GM23338 (cell line): ENCODE measurements around the gene GPR183. TPM values are rescaled to one million over a fixed set of nuclear protein-coding genes. Genes with fewer than 3 reads are reported as not detected.

Experiments
- ATAC-seq: fragments of 200-7000 bp; cut with Tn5 transposase; 3 replicates; pipeline ENCODE4 v1.9.1; 2020
- DNase-seq: peaks from one replicate; pipeline ENCODE4 v3.0.0-alpha.2; 2015; ENCODE audit warnings: low spot score
- H2AFZ ChIP-seq: fragments of 200-600 bp; sonication (generic); 2 replicates; pipeline ENCODE4 v1.8.0; 2016; ENCODE audit warnings: antibody characterized with exemption, mild to moderate bottlenecking, moderate library complexity
- H3F3A ChIP-seq: fragments of 200-600 bp; sonication (generic); replicated peaks from 2 replicates; pipeline ENCODE4 v1.8.0; 2017; ENCODE audit warnings: antibody characterized with exemption, mixed run types, low read depth
- H3K27ac ChIP-seq: fragments of 200-600 bp; sonication (generic); 2 replicates; pipeline ENCODE4 v1.6.1; 2016; ENCODE audit warnings: low read depth
- H3K27me3 ChIP-seq: fragments of 200-600 bp; sonication (generic); 2 replicates; pipeline ENCODE4 v1.8.0; 2016; ENCODE audit warnings: mild to moderate bottlenecking, mixed run types, moderate library complexity; ENCODE audit not compliant: insufficient read depth
- H3K36me3 ChIP-seq: fragments of 200-600 bp; sonication (generic); 2 replicates; pipeline ENCODE4 v1.8.0; 2016; ENCODE audit warnings: mild to moderate bottlenecking; ENCODE audit not compliant: insufficient read depth
- H3K4me1 ChIP-seq: fragments of 200-600 bp; sonication (generic); 2 replicates; pipeline ENCODE4 v1.8.0; 2016; ENCODE audit warnings: mild to moderate bottlenecking, moderate library complexity; ENCODE audit not compliant: insufficient read depth
- H3K4me2 ChIP-seq: fragments of 200-600 bp; sonication (generic); 2 replicates; pipeline ENCODE4 v1.7.1; 2017; ENCODE audit warnings: mixed run types
- H3K4me3 ChIP-seq: fragments of 200-600 bp; sonication (generic); 2 replicates; pipeline ENCODE4 v1.6.1; 2016; ENCODE audit warnings: mixed run types
- H3K79me2 ChIP-seq: fragments of 200-600 bp; sonication (generic); replicated peaks from 2 replicates; pipeline ENCODE4 v1.8.0; 2017; ENCODE audit warnings: mild to moderate bottlenecking; ENCODE audit not compliant: insufficient read depth
- H3K9me2 ChIP-seq: fragments of 200-600 bp; sonication (generic); 2 replicates; pipeline ENCODE4 v1.8.0; 2017; ENCODE audit not compliant: insufficient read depth
- H4K20me1 ChIP-seq: fragments of 200-600 bp; sonication (generic); replicated peaks from 2 replicates; pipeline ENCODE4 v1.8.0; 2017; ENCODE audit warnings: mild to moderate bottlenecking; ENCODE audit not compliant: insufficient read depth
- H3K27ac Mint-ChIP-seq: 2 replicates; pipeline ENCODE4 v1.8.0; 2020; ENCODE audit warnings: inconsistent platforms, mild to moderate bottlenecking, moderate library complexity, mixed read lengths
- H3K27me3 Mint-ChIP-seq: 3 replicates; pipeline ENCODE4 v1.8.0; 2022; ENCODE audit warnings: low read depth, mild to moderate bottlenecking, moderate library complexity, mixed read lengths, inconsistent platforms; ENCODE audit not compliant: insufficient read depth, poor library complexity
- H3K36me3 Mint-ChIP-seq: 3 replicates; pipeline ENCODE4 v1.8.0; 2021; ENCODE audit warnings: low read depth, mild to moderate bottlenecking, inconsistent platforms, moderate library complexity, mixed read lengths
- H3K4me1 Mint-ChIP-seq: 3 replicates; pipeline ENCODE4 v1.8.0; 2020; ENCODE audit warnings: mild to moderate bottlenecking, inconsistent platforms, mixed read lengths
- H3K4me3 Mint-ChIP-seq: 3 replicates; pipeline ENCODE4 v1.8.0; 2021; ENCODE audit warnings: moderate library complexity, mild to moderate bottlenecking, inconsistent platforms, mixed read lengths
- H3K9me3 Mint-ChIP-seq: 3 replicates; pipeline ENCODE4 v1.8.0; 2020; ENCODE audit warnings: moderate library complexity, mild to moderate bottlenecking, inconsistent platforms, mixed read lengths
- CREB1 ChIP-seq: fragments of 250-450 bp; sonication (Bioruptor Pico); IDR thresholded peaks from 2 replicates; pipeline ENCODE4 v1.5.0; 2020; ENCODE audit warnings: low read depth, mild to moderate bottlenecking, moderate library complexity
- EZH2 ChIP-seq: fragments of 200-600 bp; sonication (generic); IDR thresholded peaks from one replicate; pipeline ENCODE4 v1.8.0; 2017; ENCODE audit warnings: antibody characterized with exemption, mild to moderate bottlenecking, low read depth; ENCODE audit not compliant: unreplicated experiment
- EZH2phosphoT487 ChIP-seq: fragments of 200-600 bp; sonication (generic); IDR thresholded peaks from one replicate; pipeline ENCODE4 v1.8.1; 2018; ENCODE audit warnings: antibody characterized with exemption; ENCODE audit not compliant: unreplicated experiment
- JUNB ChIP-seq: IDR thresholded peaks from one replicate; pipeline ENCODE4 v1.6.1; 2016; ENCODE audit warnings: antibody characterized with exemption; ENCODE audit not compliant: unreplicated experiment
- NANOG ChIP-seq: IDR thresholded peaks from 2 replicates; pipeline ENCODE4 v1.6.1; 2016; ENCODE audit warnings: antibody characterized with exemption, borderline replicate concordance
- POLR2AphosphoS5 ChIP-seq: IDR thresholded peaks from 2 replicates; pipeline ENCODE4 v1.6.1; 2016; ENCODE audit warnings: antibody characterized with exemption, low read depth
- STAT1 ChIP-seq: IDR thresholded peaks from one replicate; pipeline ENCODE4 v1.6.1; 2016; ENCODE audit warnings: antibody characterized with exemption; ENCODE audit not compliant: unreplicated experiment
- ZNF114 ChIP-seq: fragments of 250-450 bp; sonication (Bioruptor Pico); IDR thresholded peaks from 2 replicates; pipeline ENCODE4 v1.5.0; 2020; ENCODE audit warnings: mild to moderate bottlenecking, moderate library complexity
- ZNF331 ChIP-seq: fragments of 250-450 bp; sonication (Bioruptor Pico); IDR thresholded peaks from 2 replicates; pipeline ENCODE4 v1.5.0; 2020; ENCODE audit warnings: low read depth, mild to moderate bottlenecking, moderate library complexity
- polyA plus RNA-seq: library from polyadenylated mRNA; unstranded; fragments of >200 nt; fragmentation: Nextera tagmentation; extraction: Ambion mirVana; gene quantifications from 2 replicates; pipeline ENCODE4 v1.2.1, GENCODE V29; 2016
- total RNA-seq: library from RNA; depleted of rRNA; stranded (reverse); fragments of >200 nt; shearing (Covaris generic); gene quantifications from 2 replicates; pipeline ENCODE4 v1.2.3, GENCODE V29; 2014
- TF ChIP-seq, protein P1 (sequence below): fragments of 250-450 bp; sonication (Bioruptor Pico); IDR thresholded peaks from 2 replicates; pipeline ENCODE4 v1.5.0; 2020; ENCODE audit warnings: mild to moderate bottlenecking, moderate library complexity
- TF ChIP-seq, protein P2 (sequence below), 2 experiments: fragments of 200-600 bp in 1 of 2; sonication (generic) in 1 of 2; conservative IDR thresholded peaks; 2 replicates each; pipeline versions ENCODE4 v1.5.1 to v1.6.1; 2016 to 2017; ENCODE audit warnings: antibody characterized with exemption in 2 of 2, low read depth in 2 of 2, mild to moderate bottlenecking in 2 of 2, moderate library complexity in 1 of 2
- TF ChIP-seq, protein P3 (sequence below): IDR thresholded peaks from one replicate; pipeline ENCODE4 v1.6.1; 2018; ENCODE audit warnings: antibody characterized with exemption; ENCODE audit not compliant: unreplicated experiment
- TF ChIP-seq, protein P4 (sequence below): IDR thresholded peaks from 2 replicates; pipeline ENCODE4 v1.6.1; 2016; ENCODE audit warnings: antibody characterized with exemption

Gene GPR183
- total and polyA plus RNA-seq, 2 experiments from 2014 or later: 0.78 TPM; not detected in 1

DNA sequence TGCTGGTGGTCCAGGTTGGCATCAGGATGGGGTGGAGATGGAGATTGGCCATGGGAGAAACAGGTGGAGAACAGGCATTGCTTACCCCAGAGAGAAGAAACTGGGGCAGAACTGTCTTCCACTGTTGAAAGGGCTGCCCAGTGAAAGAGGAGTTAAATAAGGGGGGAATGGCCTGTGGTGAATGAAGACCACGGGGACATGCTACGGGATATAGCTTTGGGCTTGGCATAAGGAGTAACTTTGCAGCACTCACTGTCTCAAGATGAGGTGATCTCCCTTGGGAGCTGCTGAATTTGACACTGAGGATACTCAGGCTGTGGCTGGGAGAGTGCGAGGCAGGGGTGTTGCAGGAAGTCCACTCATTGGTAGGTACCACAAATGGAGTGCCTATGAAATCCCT lies 38.4 kb downstream of the GPR183 start:
- Histone ChIP-seq H3K27me3 (no peaks in the 10 kb centered on the region), H2AFZ (no peak overlapping the region), H3K27ac (no peak overlapping the region), H3K4me3 (no peak overlapping the region), H3K4me1 (no peaks in the 10 kb centered on the region), H3K79me2 (no peaks in the 10 kb centered on the region; the same call in 1 of the 2 replicates), H3K36me3 (no peaks in the 10 kb centered on the region), H3K4me2 (no peak overlapping the region), H4K20me1 (no peaks in the 10 kb centered on the region), H3F3A (peaks cover 4% of the 10 kb centered on the region; the same call in 1 of the 2 replicates), H3K9me2 (no peaks in the 10 kb centered on the region)
- H3K27ac Mint-ChIP-seq: no peak overlapping the region; the same call in 1 of the 2 replicates
- H3K36me3 Mint-ChIP-seq: peaks cover 10% of the 10 kb centered on the region; the same call in 2 of the 3 replicates
- TF ChIP-seq ZNF331 (CRISPR knock-in tag) (no peak), POLR2AphosphoS5 (no peak), JUNB (no peak), NANOG (no peak), CREB1 (CRISPR knock-in tag) (no peak), ZNF114 (no peak), EZH2 (no peak), EZH2phosphoT487 (no peak), STAT1 (no peak)
- TF ChIP-seq, protein P1, sequence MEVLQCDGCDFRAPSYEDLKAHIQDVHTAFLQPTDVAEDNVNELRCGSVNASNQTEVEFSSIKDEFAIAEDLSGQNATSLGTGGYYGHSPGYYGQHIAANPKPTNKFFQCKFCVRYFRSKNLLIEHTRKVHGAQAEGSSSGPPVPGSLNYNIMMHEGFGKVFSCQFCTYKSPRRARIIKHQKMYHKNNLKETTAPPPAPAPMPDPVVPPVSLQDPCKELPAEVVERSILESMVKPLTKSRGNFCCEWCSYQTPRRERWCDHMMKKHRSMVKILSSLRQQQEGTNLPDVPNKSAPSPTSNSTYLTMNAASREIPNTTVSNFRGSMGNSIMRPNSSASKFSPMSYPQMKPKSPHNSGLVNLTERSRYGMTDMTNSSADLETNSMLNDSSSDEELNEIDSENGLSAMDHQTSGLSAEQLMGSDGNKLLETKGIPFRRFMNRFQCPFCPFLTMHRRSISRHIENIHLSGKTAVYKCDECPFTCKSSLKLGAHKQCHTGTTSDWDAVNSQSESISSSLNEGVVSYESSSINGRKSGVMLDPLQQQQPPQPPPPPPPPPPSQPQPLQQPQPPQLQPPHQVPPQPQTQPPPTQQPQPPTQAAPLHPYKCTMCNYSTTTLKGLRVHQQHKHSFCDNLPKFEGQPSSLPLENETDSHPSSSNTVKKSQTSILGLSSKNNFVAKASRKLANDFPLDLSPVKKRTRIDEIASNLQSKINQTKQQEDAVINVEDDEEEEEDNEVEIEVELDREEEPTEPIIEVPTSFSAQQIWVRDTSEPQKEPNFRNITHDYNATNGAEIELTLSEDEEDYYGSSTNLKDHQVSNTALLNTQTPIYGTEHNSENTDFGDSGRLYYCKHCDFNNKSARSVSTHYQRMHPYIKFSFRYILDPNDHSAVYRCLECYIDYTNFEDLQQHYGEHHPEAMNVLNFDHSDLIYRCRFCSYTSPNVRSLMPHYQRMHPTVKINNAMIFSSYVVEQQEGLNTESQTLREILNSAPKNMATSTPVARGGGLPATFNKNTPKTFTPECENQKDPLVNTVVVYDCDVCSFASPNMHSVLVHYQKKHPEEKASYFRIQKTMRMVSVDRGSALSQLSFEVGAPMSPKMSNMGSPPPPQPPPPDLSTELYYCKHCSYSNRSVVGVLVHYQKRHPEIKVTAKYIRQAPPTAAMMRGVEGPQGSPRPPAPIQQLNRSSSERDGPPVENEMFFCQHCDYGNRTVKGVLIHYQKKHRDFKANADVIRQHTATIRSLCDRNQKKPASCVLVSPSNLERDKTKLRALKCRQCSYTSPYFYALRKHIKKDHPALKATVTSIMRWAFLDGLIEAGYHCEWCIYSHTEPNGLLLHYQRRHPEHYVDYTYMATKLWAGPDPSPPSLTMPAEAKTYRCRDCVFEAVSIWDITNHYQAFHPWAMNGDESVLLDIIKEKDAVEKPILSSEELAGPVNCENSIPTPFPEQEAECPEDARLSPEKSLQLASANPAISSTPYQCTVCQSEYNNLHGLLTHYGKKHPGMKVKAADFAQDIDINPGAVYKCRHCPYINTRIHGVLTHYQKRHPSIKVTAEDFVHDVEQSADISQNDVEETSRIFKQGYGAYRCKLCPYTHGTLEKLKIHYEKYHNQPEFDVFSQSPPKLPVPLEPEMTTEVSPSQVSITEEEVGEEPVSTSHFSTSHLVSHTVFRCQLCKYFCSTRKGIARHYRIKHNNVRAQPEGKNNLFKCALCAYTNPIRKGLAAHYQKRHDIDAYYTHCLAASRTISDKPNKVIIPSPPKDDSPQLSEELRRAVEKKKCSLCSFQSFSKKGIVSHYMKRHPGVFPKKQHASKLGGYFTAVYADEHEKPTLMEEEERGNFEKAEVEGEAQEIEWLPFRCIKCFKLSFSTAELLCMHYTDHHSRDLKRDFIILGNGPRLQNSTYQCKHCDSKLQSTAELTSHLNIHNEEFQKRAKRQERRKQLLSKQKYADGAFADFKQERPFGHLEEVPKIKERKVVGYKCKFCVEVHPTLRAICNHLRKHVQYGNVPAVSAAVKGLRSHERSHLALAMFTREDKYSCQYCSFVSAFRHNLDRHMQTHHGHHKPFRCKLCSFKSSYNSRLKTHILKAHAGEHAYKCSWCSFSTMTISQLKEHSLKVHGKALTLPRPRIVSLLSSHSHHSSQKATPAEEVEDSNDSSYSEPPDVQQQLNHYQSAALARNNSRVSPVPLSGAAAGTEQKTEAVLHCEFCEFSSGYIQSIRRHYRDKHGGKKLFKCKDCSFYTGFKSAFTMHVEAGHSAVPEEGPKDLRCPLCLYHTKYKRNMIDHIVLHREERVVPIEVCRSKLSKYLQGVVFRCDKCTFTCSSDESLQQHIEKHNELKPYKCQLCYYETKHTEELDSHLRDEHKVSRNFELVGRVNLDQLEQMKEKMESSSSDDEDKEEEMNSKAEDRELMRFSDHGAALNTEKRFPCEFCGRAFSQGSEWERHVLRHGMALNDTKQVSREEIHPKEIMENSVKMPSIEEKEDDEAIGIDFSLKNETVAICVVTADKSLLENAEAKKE (CRISPR knock-in tag): no peak
- TF ChIP-seq, protein P2, sequence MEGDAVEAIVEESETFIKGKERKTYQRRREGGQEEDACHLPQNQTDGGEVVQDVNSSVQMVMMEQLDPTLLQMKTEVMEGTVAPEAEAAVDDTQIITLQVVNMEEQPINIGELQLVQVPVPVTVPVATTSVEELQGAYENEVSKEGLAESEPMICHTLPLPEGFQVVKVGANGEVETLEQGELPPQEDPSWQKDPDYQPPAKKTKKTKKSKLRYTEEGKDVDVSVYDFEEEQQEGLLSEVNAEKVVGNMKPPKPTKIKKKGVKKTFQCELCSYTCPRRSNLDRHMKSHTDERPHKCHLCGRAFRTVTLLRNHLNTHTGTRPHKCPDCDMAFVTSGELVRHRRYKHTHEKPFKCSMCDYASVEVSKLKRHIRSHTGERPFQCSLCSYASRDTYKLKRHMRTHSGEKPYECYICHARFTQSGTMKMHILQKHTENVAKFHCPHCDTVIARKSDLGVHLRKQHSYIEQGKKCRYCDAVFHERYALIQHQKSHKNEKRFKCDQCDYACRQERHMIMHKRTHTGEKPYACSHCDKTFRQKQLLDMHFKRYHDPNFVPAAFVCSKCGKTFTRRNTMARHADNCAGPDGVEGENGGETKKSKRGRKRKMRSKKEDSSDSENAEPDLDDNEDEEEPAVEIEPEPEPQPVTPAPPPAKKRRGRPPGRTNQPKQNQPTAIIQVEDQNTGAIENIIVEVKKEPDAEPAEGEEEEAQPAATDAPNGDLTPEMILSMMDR (conservative IDR thresholded peaks at IDR 0.05; ENCODE audit: low read depth in 2 of 2): no peak
- TF ChIP-seq, protein P3, sequence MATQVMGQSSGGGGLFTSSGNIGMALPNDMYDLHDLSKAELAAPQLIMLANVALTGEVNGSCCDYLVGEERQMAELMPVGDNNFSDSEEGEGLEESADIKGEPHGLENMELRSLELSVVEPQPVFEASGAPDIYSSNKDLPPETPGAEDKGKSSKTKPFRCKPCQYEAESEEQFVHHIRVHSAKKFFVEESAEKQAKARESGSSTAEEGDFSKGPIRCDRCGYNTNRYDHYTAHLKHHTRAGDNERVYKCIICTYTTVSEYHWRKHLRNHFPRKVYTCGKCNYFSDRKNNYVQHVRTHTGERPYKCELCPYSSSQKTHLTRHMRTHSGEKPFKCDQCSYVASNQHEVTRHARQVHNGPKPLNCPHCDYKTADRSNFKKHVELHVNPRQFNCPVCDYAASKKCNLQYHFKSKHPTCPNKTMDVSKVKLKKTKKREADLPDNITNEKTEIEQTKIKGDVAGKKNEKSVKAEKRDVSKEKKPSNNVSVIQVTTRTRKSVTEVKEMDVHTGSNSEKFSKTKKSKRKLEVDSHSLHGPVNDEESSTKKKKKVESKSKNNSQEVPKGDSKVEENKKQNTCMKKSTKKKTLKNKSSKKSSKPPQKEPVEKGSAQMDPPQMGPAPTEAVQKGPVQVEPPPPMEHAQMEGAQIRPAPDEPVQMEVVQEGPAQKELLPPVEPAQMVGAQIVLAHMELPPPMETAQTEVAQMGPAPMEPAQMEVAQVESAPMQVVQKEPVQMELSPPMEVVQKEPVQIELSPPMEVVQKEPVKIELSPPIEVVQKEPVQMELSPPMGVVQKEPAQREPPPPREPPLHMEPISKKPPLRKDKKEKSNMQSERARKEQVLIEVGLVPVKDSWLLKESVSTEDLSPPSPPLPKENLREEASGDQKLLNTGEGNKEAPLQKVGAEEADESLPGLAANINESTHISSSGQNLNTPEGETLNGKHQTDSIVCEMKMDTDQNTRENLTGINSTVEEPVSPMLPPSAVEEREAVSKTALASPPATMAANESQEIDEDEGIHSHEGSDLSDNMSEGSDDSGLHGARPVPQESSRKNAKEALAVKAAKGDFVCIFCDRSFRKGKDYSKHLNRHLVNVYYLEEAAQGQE: no peak
- TF ChIP-seq, protein P4, sequence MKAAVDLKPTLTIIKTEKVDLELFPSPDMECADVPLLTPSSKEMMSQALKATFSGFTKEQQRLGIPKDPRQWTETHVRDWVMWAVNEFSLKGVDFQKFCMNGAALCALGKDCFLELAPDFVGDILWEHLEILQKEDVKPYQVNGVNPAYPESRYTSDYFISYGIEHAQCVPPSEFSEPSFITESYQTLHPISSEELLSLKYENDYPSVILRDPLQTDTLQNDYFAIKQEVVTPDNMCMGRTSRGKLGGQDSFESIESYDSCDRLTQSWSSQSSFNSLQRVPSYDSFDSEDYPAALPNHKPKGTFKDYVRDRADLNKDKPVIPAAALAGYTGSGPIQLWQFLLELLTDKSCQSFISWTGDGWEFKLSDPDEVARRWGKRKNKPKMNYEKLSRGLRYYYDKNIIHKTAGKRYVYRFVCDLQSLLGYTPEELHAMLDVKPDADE: no peak
- ATAC-seq (no peak), DNase-seq (no peak)
- H3K4me3 Mint-ChIP-seq: no peak overlapping the region
- H3K4me1 Mint-ChIP-seq: peaks cover 4% of the 10 kb centered on the region; the same call in 2 of the 3 replicates
- no peaks in the 10 kb centered on the region; the same call in 2 of the 3 replicates for H3K9me3 Mint-ChIP-seq
- no peaks in the 10 kb centered on the region for H3K27me3 Mint-ChIP-seq
